ENCODE measurements around the gene UGDH. TPM values are rescaled to one million over a fixed set of nuclear protein-coding genes. Genes with fewer than 3 reads are reported as not detected.
"Not testable (repeated sequence)": the region's sequence is repeated elsewhere in the genome, so short reads cannot be mapped to it uniquely, and the experiment has no call there.

UGDH gene
- total RNA-seq, 1 donor from 2014 or later = 11.5 TPM

GRCh38 chr4:39510348-39510929 is 16.8 kb downstream of the UGDH start:
- H3K9me3 ChIP-seq (replicated peaks) = no peaks in the 10 kb centered on the region
- intact Hi-C loops (cut with micrococcal nuclease) = no loop called here
- no peak overlapping the region for H3K27ac ChIP-seq (replicated peaks)
- DNase-seq = no peak
- no peaks in the 10 kb centered on the region for H3K27me3 ChIP-seq (ENCODE audit: low read depth)
- TF ChIP-seq, protein P1, sequence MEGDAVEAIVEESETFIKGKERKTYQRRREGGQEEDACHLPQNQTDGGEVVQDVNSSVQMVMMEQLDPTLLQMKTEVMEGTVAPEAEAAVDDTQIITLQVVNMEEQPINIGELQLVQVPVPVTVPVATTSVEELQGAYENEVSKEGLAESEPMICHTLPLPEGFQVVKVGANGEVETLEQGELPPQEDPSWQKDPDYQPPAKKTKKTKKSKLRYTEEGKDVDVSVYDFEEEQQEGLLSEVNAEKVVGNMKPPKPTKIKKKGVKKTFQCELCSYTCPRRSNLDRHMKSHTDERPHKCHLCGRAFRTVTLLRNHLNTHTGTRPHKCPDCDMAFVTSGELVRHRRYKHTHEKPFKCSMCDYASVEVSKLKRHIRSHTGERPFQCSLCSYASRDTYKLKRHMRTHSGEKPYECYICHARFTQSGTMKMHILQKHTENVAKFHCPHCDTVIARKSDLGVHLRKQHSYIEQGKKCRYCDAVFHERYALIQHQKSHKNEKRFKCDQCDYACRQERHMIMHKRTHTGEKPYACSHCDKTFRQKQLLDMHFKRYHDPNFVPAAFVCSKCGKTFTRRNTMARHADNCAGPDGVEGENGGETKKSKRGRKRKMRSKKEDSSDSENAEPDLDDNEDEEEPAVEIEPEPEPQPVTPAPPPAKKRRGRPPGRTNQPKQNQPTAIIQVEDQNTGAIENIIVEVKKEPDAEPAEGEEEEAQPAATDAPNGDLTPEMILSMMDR (IDR thresholded peaks at IDR 0.05; ENCODE audit: borderline replicate concordance) = no peak
- H3K36me3 ChIP-seq = peaks cover 90% of the 10 kb centered on the region
- H3K4me3 ChIP-seq = no peak overlapping the region
- H3K4me1 ChIP-seq = no peaks in the 10 kb centered on the region

DNA sequence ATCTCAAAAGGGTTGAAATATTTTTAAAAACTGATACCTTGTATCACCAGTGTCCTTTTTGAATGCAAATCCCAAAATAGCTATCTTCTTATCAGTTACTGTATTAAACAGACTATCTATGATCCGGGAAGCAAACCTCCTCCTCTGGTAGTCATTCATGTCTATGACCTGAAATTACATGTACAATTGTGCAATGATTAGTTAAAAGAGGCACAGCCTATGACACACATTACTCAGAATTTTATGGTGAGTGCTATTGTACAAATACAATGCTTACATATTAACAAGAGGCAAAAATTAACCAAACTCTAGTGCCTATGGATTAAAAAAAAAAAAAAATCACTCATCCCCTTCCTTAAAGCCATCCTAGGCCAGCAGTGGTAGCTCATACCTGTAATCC is 21.7 kb downstream of the UGDH start:
- no peak for DNase-seq
- no peaks in the 10 kb centered on the region for H3K9me3 ChIP-seq (replicated peaks)
- intact Hi-C loops (cut with micrococcal nuclease) = no loop called here
- peaks cover 92% of the 10 kb centered on the region for H3K36me3 ChIP-seq
- no peaks in the 10 kb centered on the region for H3K27me3 ChIP-seq (ENCODE audit: low read depth)
- H3K4me3 ChIP-seq = no peak overlapping the region
- H3K4me1 ChIP-seq = no peaks in the 10 kb centered on the region
- TF ChIP-seq, protein P1 (IDR thresholded peaks at IDR 0.05; ENCODE audit: borderline replicate concordance) = no peak
- H3K27ac ChIP-seq (replicated peaks) = no peak overlapping the region

- no peaks in the 10 kb centered on the region for H3K27me3 ChIP-seq (ENCODE audit: low read depth)
- H3K4me3 ChIP-seq = no peak overlapping the region
- H3K4me1 ChIP-seq = no peaks in the 10 kb centered on the region
- intact Hi-C loops (cut with micrococcal nuclease) = no loop called here
- no peak overlapping the region for H3K27ac ChIP-seq (replicated peaks)
- TF ChIP-seq, protein P1 (IDR thresholded peaks at IDR 0.05; ENCODE audit: borderline replicate concordance) = no peak
- peaks cover 92% of the 10 kb centered on the region for H3K36me3 ChIP-seq
- no peak for DNase-seq
- H3K9me3 ChIP-seq (replicated peaks) = no peaks in the 10 kb centered on the region
Measured at GRCh38 chr4:39504538-39504937, 22.7 kb downstream of the UGDH start.

DNA sequence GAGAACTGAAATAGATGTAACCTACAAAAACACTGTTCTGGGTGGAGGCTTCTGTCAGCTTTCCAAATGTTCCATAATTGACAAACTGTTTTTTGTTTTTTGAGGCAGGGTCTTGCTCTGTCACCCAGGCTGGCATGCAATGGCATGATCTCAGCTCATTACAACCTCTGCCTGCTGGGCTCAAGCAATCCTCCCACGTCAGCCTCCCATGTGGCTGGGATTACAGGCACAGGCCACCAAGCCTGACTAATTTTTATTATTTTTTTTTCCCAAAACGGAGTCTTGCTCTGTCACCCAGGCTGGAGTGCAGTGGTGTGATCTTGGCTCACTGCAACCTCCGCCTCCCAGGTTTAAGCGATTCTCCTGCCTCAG is 24.6 kb downstream of the UGDH start:
- DNase-seq = not testable (repeated sequence)
- H3K36me3 ChIP-seq = peaks cover 90% of the 10 kb centered on the region

GRCh38 chr4:39502019-39502663 is 25.1 kb downstream of the UGDH start:
- H3K4me3 ChIP-seq = no peak overlapping the region
- H3K27me3 ChIP-seq (ENCODE audit: low read depth) = no peaks in the 10 kb centered on the region
- peak overlapping the region; percentile 9 for H3K27ac ChIP-seq (replicated peaks)
- peaks cover 85% of the 10 kb centered on the region for H3K36me3 ChIP-seq
- intact Hi-C loops (cut with micrococcal nuclease) = no loop called here
- TF ChIP-seq, protein P1 (IDR thresholded peaks at IDR 0.05; ENCODE audit: borderline replicate concordance) = no peak
- no peaks in the 10 kb centered on the region for H3K9me3 ChIP-seq (replicated peaks)
- DNase-seq = no peak
- H3K4me1 ChIP-seq = no peaks in the 10 kb centered on the region

More for the DNA sequence above, 24.6 kb downstream of the UGDH start:
- H3K9me3 ChIP-seq (replicated peaks); H3K4me3 ChIP-seq; intact Hi-C loops (cut with micrococcal nuclease); H3K4me1 ChIP-seq; H3K27me3 ChIP-seq (ENCODE audit: low read depth): not testable (repeated sequence)
- H3K27ac ChIP-seq (replicated peaks) = peak overlapping the region; percentile 13

DNA sequence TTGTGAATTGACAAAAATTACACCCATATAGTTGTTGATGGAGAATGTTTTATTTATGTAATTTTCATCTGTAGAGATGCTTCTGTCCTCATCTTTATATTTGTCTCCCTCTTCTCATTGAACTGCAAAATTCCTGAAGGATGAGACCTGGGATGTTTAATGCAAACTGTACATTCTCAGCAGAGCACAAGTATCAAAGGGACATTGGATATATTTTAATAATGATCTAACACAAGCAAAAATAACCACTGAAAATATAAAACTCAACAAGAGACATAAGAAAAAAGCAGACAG is 28.6 kb downstream of the UGDH start:
- no peaks in the 10 kb centered on the region for H3K27me3 ChIP-seq (ENCODE audit: low read depth)
- intact Hi-C loops (cut with micrococcal nuclease) = no loop called here
- no peaks in the 10 kb centered on the region for H3K9me3 ChIP-seq (replicated peaks)
- no peak overlapping the region for H3K27ac ChIP-seq (replicated peaks)
- TF ChIP-seq, protein P1 (IDR thresholded peaks at IDR 0.05; ENCODE audit: borderline replicate concordance) = no peak
- no peak for DNase-seq
- no peak overlapping the region for H3K4me3 ChIP-seq
- peaks cover 50% of the 10 kb centered on the region for H3K36me3 ChIP-seq
- no peaks in the 10 kb centered on the region for H3K4me1 ChIP-seq

All from left ventricle myocardium inferior (tissue), 1 donor.